NB4 (cell line): ENCODE results near the gene AP2A2.

Experiments used
- DNase-seq: peaks from one replicate; pipeline ENCODE4 v3.0.0; 2010; ENCODE audit warnings: low read depth
- H3K4me3 ChIP-seq: one replicate; pipeline ENCODE4 v1.5.1; 2011; ENCODE audit warnings: mild to moderate bottlenecking, low read depth, low read length, moderate library complexity
- MYC ChIP-seq: IDR thresholded peaks from 2 replicates; pipeline ENCODE4 v1.6.1; 2011; ENCODE audit warnings: low read depth, low read length
- POLR2A ChIP-seq: IDR thresholded peaks from 2 replicates; pipeline ENCODE4 v1.6.1; 2011; ENCODE audit warnings: mild to moderate bottlenecking; ENCODE audit not compliant: insufficient read length; ENCODE audit errors: extremely low read depth
- TF ChIP-seq, protein P1 (sequence below): IDR thresholded peaks from one replicate; pipeline ENCODE4 v1.5.1; 2012; ENCODE audit warnings: low read depth, low read length
- TF ChIP-seq, protein P2 (sequence below): IDR thresholded peaks from 2 replicates; pipeline ENCODE4 v1.6.1; 2011; ENCODE audit warnings: low read depth, low read length

AP2A2 gene

GRCh38 chr11:1051356-1052132 is 125.9 kb downstream of the AP2A2 start:
- H3K4me3 ChIP-seq: no peak overlapping the region
- TF ChIP-seq MYC (no peak), POLR2A (no peak)
- TF ChIP-seq, protein P1, sequence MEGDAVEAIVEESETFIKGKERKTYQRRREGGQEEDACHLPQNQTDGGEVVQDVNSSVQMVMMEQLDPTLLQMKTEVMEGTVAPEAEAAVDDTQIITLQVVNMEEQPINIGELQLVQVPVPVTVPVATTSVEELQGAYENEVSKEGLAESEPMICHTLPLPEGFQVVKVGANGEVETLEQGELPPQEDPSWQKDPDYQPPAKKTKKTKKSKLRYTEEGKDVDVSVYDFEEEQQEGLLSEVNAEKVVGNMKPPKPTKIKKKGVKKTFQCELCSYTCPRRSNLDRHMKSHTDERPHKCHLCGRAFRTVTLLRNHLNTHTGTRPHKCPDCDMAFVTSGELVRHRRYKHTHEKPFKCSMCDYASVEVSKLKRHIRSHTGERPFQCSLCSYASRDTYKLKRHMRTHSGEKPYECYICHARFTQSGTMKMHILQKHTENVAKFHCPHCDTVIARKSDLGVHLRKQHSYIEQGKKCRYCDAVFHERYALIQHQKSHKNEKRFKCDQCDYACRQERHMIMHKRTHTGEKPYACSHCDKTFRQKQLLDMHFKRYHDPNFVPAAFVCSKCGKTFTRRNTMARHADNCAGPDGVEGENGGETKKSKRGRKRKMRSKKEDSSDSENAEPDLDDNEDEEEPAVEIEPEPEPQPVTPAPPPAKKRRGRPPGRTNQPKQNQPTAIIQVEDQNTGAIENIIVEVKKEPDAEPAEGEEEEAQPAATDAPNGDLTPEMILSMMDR: no peak
- TF ChIP-seq, protein P2, sequence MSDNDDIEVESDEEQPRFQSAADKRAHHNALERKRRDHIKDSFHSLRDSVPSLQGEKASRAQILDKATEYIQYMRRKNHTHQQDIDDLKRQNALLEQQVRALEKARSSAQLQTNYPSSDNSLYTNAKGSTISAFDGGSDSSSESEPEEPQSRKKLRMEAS: no peak
- DNase-seq: no peak

GRCh38 chr11:1052133-1053011 is 126.7 kb downstream of the AP2A2 start:
- no peak for DNase-seq
- no peak overlapping the region for H3K4me3 ChIP-seq
- TF ChIP-seq, protein P1: no peak
- TF ChIP-seq MYC (no peak), POLR2A (no peak)
- TF ChIP-seq, protein P2: no peak

- DNase-seq: no peak
- no peak overlapping the region for H3K4me3 ChIP-seq
- no peak for TF ChIP-seq POLR2A
- TF ChIP-seq, protein P1: no peak
- TF ChIP-seq MYC: no peak
- TF ChIP-seq, protein P2: no peak
Observed at GRCh38 chr11:1053121-1053901, 127.6 kb downstream of the AP2A2 start.

DNA sequence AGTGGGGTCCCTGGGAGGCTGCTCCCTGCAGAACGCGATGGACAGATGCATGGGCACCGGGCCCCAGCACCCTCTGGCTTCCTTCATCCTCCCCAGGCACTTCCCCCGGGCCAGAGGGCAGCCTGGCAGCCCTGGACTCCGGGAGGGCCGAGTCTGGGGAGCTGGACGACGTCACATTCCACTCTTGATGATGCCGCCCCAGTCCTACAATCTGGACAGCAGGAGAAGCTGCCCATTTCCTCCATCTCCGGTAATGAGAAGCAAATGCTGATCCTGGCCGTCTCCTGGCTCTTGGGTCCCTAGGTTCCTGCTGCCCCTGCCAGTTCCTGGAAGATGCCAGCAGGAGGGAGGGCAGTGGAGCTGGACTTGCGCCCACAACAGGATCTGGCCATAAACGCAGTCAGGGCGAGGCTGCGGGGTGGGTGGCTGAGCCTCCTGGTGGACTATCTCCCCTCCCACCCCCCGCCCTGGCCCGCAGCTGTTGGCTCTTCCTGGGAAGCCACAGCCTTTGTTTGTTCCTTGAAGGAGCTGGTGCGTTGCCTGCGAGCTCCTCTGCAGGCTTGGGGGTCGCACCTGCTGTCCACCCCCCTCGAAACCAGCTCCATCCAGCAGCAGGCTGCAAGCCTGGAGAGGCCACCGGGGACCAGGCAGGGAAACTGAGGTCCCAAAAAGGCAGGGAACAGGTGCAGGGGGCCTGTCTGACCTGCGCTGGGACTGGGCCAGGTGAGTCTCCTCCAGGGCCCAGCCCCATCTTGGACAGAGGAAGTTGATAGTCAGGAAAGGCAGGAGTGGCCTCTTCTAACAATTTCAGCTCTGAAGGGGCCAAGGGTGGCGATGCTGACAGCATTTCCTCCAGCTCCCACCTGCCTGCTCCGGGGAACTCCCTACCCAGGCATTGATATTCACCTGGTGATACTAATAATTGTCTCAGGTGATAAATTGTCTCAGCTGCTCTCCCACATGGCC is 128.8 kb downstream of the AP2A2 start:
- no peak for DNase-seq

More for the DNA sequence above, 128.8 kb downstream of the AP2A2 start:
- no peak overlapping the region for H3K4me3 ChIP-seq
- TF ChIP-seq MYC (no peak), POLR2A (no peak)
- TF ChIP-seq, protein P2: no peak
- TF ChIP-seq, protein P1: no peak
